ENCODE measurements around the gene RNU7-1. TPM values are rescaled to one million over a fixed set of nuclear protein-coding genes. Genes with fewer than 3 reads are reported as not detected.

Gene RNU7-1
- total RNA-seq, 1 donor from 2014 or later: not detected

GRCh38 chr12:6923003-6923732 lies 20.4 kb upstream of the RNU7-1 start:
- DNase-seq (ENCODE audit: low spot score in 2 of 2, unreplicated experiment in 2 of 2): no peak
- no peaks in the 10 kb centered on the region for H3K9me3 Mint-ChIP-seq
- peaks cover 4% of the 10 kb centered on the region for H3K36me3 Mint-ChIP-seq
- no peak for TF ChIP-seq CTCF (IDR thresholded peaks at IDR 0.05; ENCODE audit: unreplicated experiment)
- peaks cover 35% of the 10 kb centered on the region for H3K4me1 Mint-ChIP-seq
- no peaks in the 10 kb centered on the region for H3K27me3 Mint-ChIP-seq (ENCODE audit: low read depth)
- no peak overlapping the region for H3K4me3 Mint-ChIP-seq
- H3K27ac Mint-ChIP-seq: no peak overlapping the region

GRCh38 chr12:6923851-6924250 lies 19.8 kb upstream of the RNU7-1 start:
- peak overlapping the region; percentile 98 for H3K27ac Mint-ChIP-seq
- H3K4me1 Mint-ChIP-seq: peaks cover 39% of the 10 kb centered on the region
- H3K4me3 Mint-ChIP-seq: no peak overlapping the region
- TF ChIP-seq CTCF (IDR thresholded peaks at IDR 0.05; ENCODE audit: unreplicated experiment): no peak
- no peaks in the 10 kb centered on the region for H3K27me3 Mint-ChIP-seq (ENCODE audit: low read depth)
- peaks cover 4% of the 10 kb centered on the region for H3K36me3 Mint-ChIP-seq
- no peaks in the 10 kb centered on the region for H3K9me3 Mint-ChIP-seq
- no peak for DNase-seq (ENCODE audit: low spot score in 2 of 2, unreplicated experiment in 2 of 2)

GRCh38 chr12:6925239-6925539 lies 18.4 kb upstream of the RNU7-1 start:
- Mint-ChIP-seq H3K9me3 (no peaks in the 10 kb centered on the region), H3K27me3 (ENCODE audit: low read depth) (no peaks in the 10 kb centered on the region), H3K36me3 (no peaks in the 10 kb centered on the region), H3K27ac (peak overlapping the region; percentile 98), H3K4me3 (peak overlapping the region; percentile 87), H3K4me1 (peaks cover 51% of the 10 kb centered on the region)
- no peak for TF ChIP-seq CTCF (IDR thresholded peaks at IDR 0.05; ENCODE audit: unreplicated experiment)
- DNase-seq (ENCODE audit: low spot score in 2 of 2, unreplicated experiment in 2 of 2): no peak

- peaks cover 54% of the 10 kb centered on the region for H3K4me1 Mint-ChIP-seq
- DNase-seq (ENCODE audit: low spot score in 2 of 2, unreplicated experiment in 2 of 2): no peak
- H3K27me3 Mint-ChIP-seq (ENCODE audit: low read depth): no peaks in the 10 kb centered on the region
- no peaks in the 10 kb centered on the region for H3K36me3 Mint-ChIP-seq
- no peak for TF ChIP-seq CTCF (IDR thresholded peaks at IDR 0.05; ENCODE audit: unreplicated experiment)
- H3K9me3 Mint-ChIP-seq: no peaks in the 10 kb centered on the region
- H3K4me3 Mint-ChIP-seq: peak overlapping the region; percentile 87
- H3K27ac Mint-ChIP-seq: peak overlapping the region; percentile 98
These were observed 17.9 kb upstream of the RNU7-1 start for GRCh38 chr12:6925540-6926279.

GRCh38 chr12:6927379-6928021 lies 16.1 kb upstream of the RNU7-1 start, which contains the start of gene ATN1:
Gene ATN1 (plus strand): TSS chr12:6927959. CDS start chr12:6934002, 6,043 bp downstream.
- Mint-ChIP-seq H3K27me3 (ENCODE audit: low read depth) (no peaks in the 10 kb centered on the region), H3K4me3 (peak within 1 kb of the TSS; percentile 95), H3K9me3 (no peaks in the 10 kb centered on the region), H3K27ac (peak within 1 kb of the TSS; percentile 98), H3K4me1 (peaks cover 65% of the 10 kb centered on the region), H3K36me3 (no peaks in the 10 kb centered on the region)
- TF ChIP-seq CTCF (IDR thresholded peaks at IDR 0.05; ENCODE audit: unreplicated experiment): no peak
- peak; percentile 72 to 81 for DNase-seq (ENCODE audit: low spot score in 2 of 2, unreplicated experiment in 2 of 2)
